HepG2 (cell line): Measurements from ENCODE around the gene CARS2. TPM values are rescaled to one million over a fixed set of nuclear protein-coding genes. Genes with fewer than 3 reads are reported as not detected.

Experiments
- ARID2 ChIP-seq: sonication (generic); formaldehyde crosslinking; IDR thresholded peaks from 2 replicates; pipeline ENCODE4 v1.8.1; 2022; ENCODE audit warnings: mild to moderate bottlenecking, missing genetic modification reagents, borderline replicate concordance
- DMAP1 ChIP-seq: IDR thresholded peaks from 2 replicates; pipeline ENCODE4 v1.6.1; 2016
- ETV5 ChIP-seq: IDR thresholded peaks from 2 replicates; pipeline ENCODE4 v1.6.1; 2018; ENCODE audit warnings: missing biosample characterization, missing genetic modification reagents, inconsistent platforms, borderline replicate concordance
- HDAC6 ChIP-seq: fragments of 200-600 bp; sonication (generic); IDR thresholded peaks from 2 replicates; pipeline ENCODE4 v1.7.0; 2017; ENCODE audit warnings: mild to moderate bottlenecking, antibody characterized with exemption, low read length, low read depth
- JUNB ChIP-seq: sonication (generic); formaldehyde crosslinking; IDR thresholded peaks from 2 replicates; pipeline ENCODE4 v1.8.0; 2022; ENCODE audit warnings: missing genetic modification reagents, mild to moderate bottlenecking, borderline replicate concordance
- KAT2B ChIP-seq: fragments of 150-350 bp; IDR thresholded peaks from 2 replicates; pipeline ENCODE4 v1.6.1; 2014; ENCODE audit warnings: low read depth, low read length, borderline replicate concordance
- KDM5B ChIP-seq: sonication (generic); formaldehyde crosslinking; IDR thresholded peaks from 2 replicates; pipeline ENCODE4 v1.4.0; 2020; ENCODE audit warnings: missing genetic modification reagents, mild to moderate bottlenecking, borderline replicate concordance
- NAIF1 ChIP-seq: sonication (generic); formaldehyde crosslinking; IDR thresholded peaks from 2 replicates; pipeline ENCODE4 v1.5.0; 2020; ENCODE audit warnings: mild to moderate bottlenecking, missing genetic modification reagents, borderline replicate concordance
- NR3C1 ChIP-seq: sonication (generic); formaldehyde crosslinking; IDR thresholded peaks from 2 replicates; pipeline ENCODE4 v1.4.0; 2020; ENCODE audit warnings: missing genetic modification reagents
- SATB2 ChIP-seq: sonication (generic); formaldehyde crosslinking; IDR thresholded peaks from 2 replicates; pipeline ENCODE4 v1.5.0; 2020; ENCODE audit warnings: missing genetic modification reagents
- SMAD3 ChIP-seq: sonication (generic); formaldehyde crosslinking; IDR thresholded peaks from 2 replicates; pipeline ENCODE4 v1.4.0; 2020; ENCODE audit warnings: missing genetic modification reagents
- SOX6 ChIP-seq, 2 experiments: fragments of 450-650 bp in 1 of 2; sonication (generic) in 1 of 2; formaldehyde crosslinking in 1 of 2; IDR thresholded peaks; 2 replicates each; pipeline versions ENCODE4 v1.4.0 to v1.6.1; 2017 to 2020; ENCODE audit warnings: antibody characterized with exemption in 1 of 2, mild to moderate bottlenecking in 1 of 2, missing genetic modification reagents in 1 of 2
- ZBTB7B ChIP-seq: sonication (generic); formaldehyde crosslinking; IDR thresholded peaks from 2 replicates; pipeline ENCODE4 v1.4.0; 2020; ENCODE audit warnings: missing genetic modification reagents
- ZFY ChIP-seq: sonication (generic); formaldehyde crosslinking; IDR thresholded peaks from 2 replicates; pipeline ENCODE4 v1.4.0; 2020; ENCODE audit warnings: missing genetic modification reagents
- polyA plus RNA-seq, 8 experiments: library from polyadenylated mRNA; depleted of rRNA in 3 of 8; stranded (reverse) in 7 of 8; unstranded in 1 of 8; fragments of >200 nt; fragmentation: Illumina TruSeq in 4 of 8; extraction: Trizol in 4 of 8; gene quantifications; 2 replicates each; pipeline versions ENCODE4 v1.2.1 to v1.2.3, GENCODE V29; 2011 to 2016; ENCODE audit warnings: low read depth in 4 of 8, missing spikeins in 1 of 8, mixed read lengths in 1 of 8; ENCODE audit not compliant: insufficient read depth in 1 of 8
- total RNA-seq, 5 experiments: library from RNA; depleted of rRNA; stranded (reverse); fragments of >200 nt; fragmentation: Illumina TruSeq; extraction: Trizol; gene quantifications; 2 replicates each; pipeline ENCODE4 v1.2.3, GENCODE V29; 2016; ENCODE audit warnings: low read depth in 1 of 5
- TF ChIP-seq, protein P1 (sequence below), 2 experiments: sonication (generic) in 1 of 2; formaldehyde crosslinking in 1 of 2; IDR thresholded peaks; 2 replicates each; pipeline versions ENCODE4 v1.4.0 to v1.6.1; 2016 to 2020; ENCODE audit warnings: borderline replicate concordance in 1 of 2, low read depth in 1 of 2, mild to moderate bottlenecking in 1 of 2, missing genetic modification reagents in 1 of 2
- TF ChIP-seq, protein P2 (sequence below): sonication (generic); formaldehyde crosslinking; IDR thresholded peaks from 2 replicates; pipeline ENCODE4 v1.8.1; 2023; ENCODE audit warnings: mild to moderate bottlenecking, missing genetic modification reagents
- TF ChIP-seq, protein P3 (sequence below): IDR thresholded peaks from 2 replicates; pipeline ENCODE4 v1.6.1; 2016; ENCODE audit warnings: low read depth

CARS2 gene
- total and polyA plus RNA-seq, 2 of the 13 experiments (the other 11 are each of a cell fraction or from before 2014, with no cell fraction given): 41.1 to 59.3 TPM

- TF ChIP-seq KDM5B (CRISPR knock-in tag): no peak; the same call in 1 of the 2 replicates
- peak; percentile 77; the same call in 1 of the 2 replicates for TF ChIP-seq ETV5 (CRISPR knock-in tag)
- TF ChIP-seq DMAP1 (CRISPR knock-in tag): peak; percentile 72; the same call in 1 of the 2 replicates
- no peak for TF ChIP-seq SOX6 (IDR thresholded peaks at IDR 0.05)
- peak; percentile 21; the same call in 1 of the 2 replicates for TF ChIP-seq SOX6 (CRISPR knock-in tag; IDR thresholded peaks at IDR 0.05)
- no peak for TF ChIP-seq ZBTB7B (CRISPR knock-in tag)
- no peak for TF ChIP-seq NR3C1 (CRISPR knock-in tag)
- peak; percentile 82; the same call in 1 of the 2 replicates for TF ChIP-seq ARID2 (CRISPR knock-in tag)
- TF ChIP-seq NAIF1 (CRISPR knock-in tag): 0 out of 2 replicates have a peak, but pooled peaks have one; percentile 23
- TF ChIP-seq SATB2: no peak; the same call in 1 of the 2 replicates
- TF ChIP-seq, protein P1, sequence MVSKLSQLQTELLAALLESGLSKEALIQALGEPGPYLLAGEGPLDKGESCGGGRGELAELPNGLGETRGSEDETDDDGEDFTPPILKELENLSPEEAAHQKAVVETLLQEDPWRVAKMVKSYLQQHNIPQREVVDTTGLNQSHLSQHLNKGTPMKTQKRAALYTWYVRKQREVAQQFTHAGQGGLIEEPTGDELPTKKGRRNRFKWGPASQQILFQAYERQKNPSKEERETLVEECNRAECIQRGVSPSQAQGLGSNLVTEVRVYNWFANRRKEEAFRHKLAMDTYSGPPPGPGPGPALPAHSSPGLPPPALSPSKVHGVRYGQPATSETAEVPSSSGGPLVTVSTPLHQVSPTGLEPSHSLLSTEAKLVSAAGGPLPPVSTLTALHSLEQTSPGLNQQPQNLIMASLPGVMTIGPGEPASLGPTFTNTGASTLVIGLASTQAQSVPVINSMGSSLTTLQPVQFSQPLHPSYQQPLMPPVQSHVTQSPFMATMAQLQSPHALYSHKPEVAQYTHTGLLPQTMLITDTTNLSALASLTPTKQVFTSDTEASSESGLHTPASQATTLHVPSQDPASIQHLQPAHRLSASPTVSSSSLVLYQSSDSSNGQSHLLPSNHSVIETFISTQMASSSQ (IDR thresholded peaks at IDR 0.05; ENCODE audit: low read depth): no peak
- TF ChIP-seq, protein P1 (CRISPR knock-in tag; IDR thresholded peaks at IDR 0.05; ENCODE audit: borderline replicate concordance): peak; percentile 23; the same call in 1 of the 2 replicates
- peak; percentile 46 for TF ChIP-seq ZFY (CRISPR knock-in tag)
- TF ChIP-seq HDAC6: no peak
- TF ChIP-seq JUNB: peak; percentile 12; the same call in 1 of the 2 replicates
- TF ChIP-seq, protein P2, sequence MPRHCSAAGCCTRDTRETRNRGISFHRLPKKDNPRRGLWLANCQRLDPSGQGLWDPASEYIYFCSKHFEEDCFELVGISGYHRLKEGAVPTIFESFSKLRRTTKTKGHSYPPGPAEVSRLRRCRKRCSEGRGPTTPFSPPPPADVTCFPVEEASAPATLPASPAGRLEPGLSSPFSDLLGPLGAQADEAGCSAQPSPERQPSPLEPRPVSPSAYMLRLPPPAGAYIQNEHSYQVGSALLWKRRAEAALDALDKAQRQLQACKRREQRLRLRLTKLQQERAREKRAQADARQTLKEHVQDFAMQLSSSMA (CRISPR knock-in tag): no peak
- TF ChIP-seq SMAD3 (CRISPR knock-in tag): peak; percentile 51; the same call in 1 of the 2 replicates
- no peak for TF ChIP-seq KAT2B
- TF ChIP-seq, protein P3, sequence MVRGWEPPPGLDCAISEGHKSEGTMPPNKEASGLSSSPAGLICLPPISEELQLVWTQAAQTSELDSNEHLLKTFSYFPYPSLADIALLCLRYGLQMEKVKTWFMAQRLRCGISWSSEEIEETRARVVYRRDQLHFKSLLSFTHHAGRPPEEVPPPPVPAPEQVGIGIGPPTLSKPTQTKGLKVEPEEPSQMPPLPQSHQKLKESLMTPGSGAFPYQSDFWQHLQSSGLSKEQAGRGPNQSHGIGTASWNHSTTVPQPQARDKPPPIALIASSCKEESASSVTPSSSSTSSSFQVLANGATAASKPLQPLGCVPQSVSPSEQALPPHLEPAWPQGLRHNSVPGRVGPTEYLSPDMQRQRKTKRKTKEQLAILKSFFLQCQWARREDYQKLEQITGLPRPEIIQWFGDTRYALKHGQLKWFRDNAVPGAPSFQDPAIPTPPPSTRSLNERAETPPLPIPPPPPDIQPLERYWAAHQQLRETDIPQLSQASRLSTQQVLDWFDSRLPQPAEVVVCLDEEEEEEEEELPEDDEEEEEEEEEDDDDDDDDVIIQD (CRISPR knock-in tag): no peak
These were observed 6.3 kb upstream of the CARS2 start (continued) for GRCh38 chr13:110712081-110712848.
